GM03348 (cell line): ENCODE data around the gene MRGPRD.

Source experiments
- DNase-seq: peaks from one replicate; pipeline ENCODE4 v3.0.0; 2012; ENCODE audit warnings: low spot score

MRGPRD gene

DNA sequence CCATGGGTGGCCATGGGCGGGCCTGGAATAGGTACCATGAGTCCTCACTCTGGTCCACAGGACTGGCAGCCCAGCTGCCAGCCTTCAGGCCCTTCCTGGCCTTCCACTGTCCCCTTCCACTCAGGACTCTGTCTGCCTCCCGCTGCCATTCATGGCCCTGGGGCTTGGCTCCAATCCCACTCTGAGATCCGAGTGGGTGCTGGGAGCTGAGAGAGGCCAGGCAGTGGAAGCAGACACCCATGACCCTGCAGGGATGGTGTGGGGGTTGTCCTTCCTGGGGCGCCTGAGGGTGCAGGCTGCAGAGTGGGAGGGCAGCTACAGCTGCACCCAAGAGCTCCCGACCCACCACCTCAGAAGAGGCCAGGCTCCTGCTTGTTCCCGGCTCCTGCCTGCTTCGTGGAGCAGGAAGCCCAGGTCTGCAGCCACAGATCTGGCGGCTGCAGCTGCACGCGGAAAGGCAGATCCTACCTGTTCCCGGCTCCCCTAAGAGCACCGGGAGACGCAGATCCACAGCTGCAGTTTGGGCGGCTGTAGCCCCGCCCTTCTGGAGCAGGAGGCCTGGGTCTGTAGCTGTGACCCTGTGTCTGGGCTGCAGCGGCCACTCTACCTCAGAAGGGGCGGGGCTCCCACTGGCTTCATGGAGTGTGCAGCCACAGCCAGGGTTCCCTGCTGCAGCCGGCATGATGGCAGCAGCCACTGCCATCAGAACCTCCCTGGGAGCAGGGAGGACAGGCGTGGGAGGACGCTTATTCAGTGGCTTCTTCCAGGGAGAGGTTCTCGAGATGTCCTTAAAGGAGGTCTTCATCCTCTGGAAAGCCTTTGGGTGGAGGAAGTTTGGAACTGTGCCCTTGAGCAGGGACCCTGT lies 49.6 kb downstream of the MRGPRD start:
- DNase-seq: no peak
